ENCODE results near the gene TMEM181.

Gene TMEM181

DNA sequence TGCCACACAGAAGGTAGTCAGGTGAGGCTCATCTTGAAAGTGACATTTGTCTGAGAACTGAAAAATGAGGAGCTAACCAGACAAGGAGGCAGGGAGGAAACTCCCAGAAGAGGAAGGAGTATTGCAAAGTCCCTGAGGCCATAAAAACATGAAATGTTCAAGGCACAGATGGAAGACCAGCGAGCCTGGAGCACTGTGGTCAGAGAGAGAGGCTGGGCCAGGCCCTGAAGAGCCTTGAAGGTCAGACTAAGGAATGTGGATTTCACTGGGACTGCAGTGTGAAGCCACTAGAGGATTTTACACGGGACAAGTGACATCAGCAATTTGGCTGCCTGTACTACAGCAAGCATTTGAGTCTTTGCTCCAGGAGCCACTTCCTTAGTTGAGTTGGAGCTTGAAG, 21.1 kb upstream of the TMEM181 start:
- Histone ChIP-seq H3K27me3 (ENCODE audit: control insufficient read depth in 1 of 2, insufficient read depth in 2 of 2, low read length in 2 of 2) (peaks cover 8 to 35% of the 10 kb centered on the region in 2 donors), H3K4me3 (ENCODE audit: low read depth in 1 of 2, low read length in 2 of 2) (no peak overlapping the region), H3K27ac (ENCODE audit: low read depth, low read length) (no peak overlapping the region), H3K9me3 (ENCODE audit: low read length) (no peaks in the 10 kb centered on the region), H3K4me1 (ENCODE audit: insufficient read depth, low read length) (no peaks in the 10 kb centered on the region), H3K9ac (ENCODE audit: low read length) (no peak overlapping the region), H3K36me3 (ENCODE audit: insufficient read depth, low read length) (no peaks in the 10 kb centered on the region)

DNA sequence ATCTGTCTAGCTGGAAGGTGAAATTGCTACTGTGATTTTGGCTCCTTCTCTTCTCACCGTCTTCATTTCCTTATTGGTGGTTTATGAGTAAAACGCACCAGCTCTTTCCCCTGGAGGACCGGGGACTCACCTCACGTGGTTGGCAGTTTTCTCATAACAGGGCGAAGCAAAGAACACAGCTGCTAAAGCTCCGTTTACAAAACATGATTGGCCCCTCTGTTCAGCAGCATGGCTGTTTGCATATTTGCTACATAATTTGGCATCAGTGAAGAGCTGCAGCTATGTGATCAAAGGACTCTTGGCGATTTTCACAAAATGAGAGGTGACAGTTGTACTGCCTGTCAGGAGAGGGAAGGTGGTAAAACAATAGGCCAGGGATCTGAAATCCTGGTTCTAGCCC, 20.5 kb upstream of the TMEM181 start:
- Histone ChIP-seq H3K27me3 (ENCODE audit: control insufficient read depth in 1 of 2, insufficient read depth in 2 of 2, low read length in 2 of 2) (peaks cover 8 to 35% of the 10 kb centered on the region in 2 donors), H3K4me3 (ENCODE audit: low read depth in 1 of 2, low read length in 2 of 2) (no peak overlapping the region), H3K9me3 (ENCODE audit: low read length) (no peaks in the 10 kb centered on the region), H3K9ac (ENCODE audit: low read length) (no peak overlapping the region), H3K36me3 (ENCODE audit: insufficient read depth, low read length) (no peaks in the 10 kb centered on the region), H3K4me1 (ENCODE audit: insufficient read depth, low read length) (no peaks in the 10 kb centered on the region), H3K27ac (ENCODE audit: low read depth, low read length) (no peak overlapping the region)

DNA sequence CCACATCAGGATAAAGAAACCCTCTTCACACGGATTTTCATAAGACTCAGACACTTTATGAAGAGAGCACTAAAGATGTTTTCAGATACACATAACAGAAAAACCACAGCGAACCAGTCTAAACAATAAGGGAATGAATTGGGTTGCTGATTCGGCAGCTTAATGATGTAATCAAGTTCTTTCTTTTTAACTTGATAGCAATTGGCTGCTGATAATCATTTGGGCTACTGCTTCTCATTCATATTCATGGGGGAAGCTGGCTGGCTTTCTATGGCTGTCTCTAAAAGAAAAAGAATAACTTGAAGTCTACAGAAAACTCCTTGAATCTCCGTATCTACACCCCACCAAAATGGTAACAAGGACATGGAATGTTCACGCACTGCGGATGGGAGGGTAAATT, 20.0 kb upstream of the TMEM181 start:
- H3K27ac ChIP-seq (ENCODE audit: low read depth, low read length), result no peak overlapping the region
- H3K4me1 ChIP-seq (ENCODE audit: insufficient read depth, low read length), result no peaks in the 10 kb centered on the region
- H3K27me3 ChIP-seq (ENCODE audit: control insufficient read depth in 1 of 2, insufficient read depth in 2 of 2, low read length in 2 of 2), result peaks cover 8 to 35% of the 10 kb centered on the region in 2 donors
- H3K9ac ChIP-seq (ENCODE audit: low read length), result no peak overlapping the region
- no peaks in the 10 kb centered on the region for H3K9me3 ChIP-seq (ENCODE audit: low read length)
- H3K4me3 ChIP-seq (ENCODE audit: low read depth in 1 of 2, low read length in 2 of 2), result no peak overlapping the region
- no peaks in the 10 kb centered on the region for H3K36me3 ChIP-seq (ENCODE audit: insufficient read depth, low read length)

DNA sequence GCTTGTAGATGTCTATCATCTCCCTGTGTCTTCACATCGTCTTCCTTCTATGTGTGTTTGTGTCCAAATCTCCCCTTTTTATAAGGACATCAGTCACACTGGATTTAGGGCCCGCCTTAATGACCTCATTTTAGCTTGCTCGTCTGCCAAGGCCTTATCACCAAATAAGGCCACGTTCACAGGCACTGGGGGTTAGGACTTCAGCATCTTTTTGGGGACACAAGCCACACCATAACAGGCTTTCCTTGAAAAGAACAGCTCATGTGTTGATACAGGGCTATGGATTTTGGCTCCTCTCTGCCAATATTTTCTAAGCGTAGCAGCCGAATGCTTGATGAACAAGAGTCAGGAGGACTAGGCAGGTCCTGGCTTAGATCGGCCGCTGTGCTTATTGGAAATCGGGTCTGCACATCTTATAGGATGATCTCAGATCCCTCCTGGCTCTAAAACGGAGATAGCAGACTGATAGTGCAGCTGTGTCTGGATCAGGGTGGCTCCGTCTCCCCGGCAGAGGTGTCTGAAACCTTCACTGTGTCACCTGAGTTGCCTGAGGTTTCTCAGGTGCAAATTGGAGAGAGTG, 16.2 kb upstream of the TMEM181 start:
- no peak overlapping the region for H3K27ac ChIP-seq (ENCODE audit: low read depth, low read length)
- H3K27me3 ChIP-seq (ENCODE audit: control insufficient read depth in 1 of 2, insufficient read depth in 2 of 2, low read length in 2 of 2), result peaks cover 0 to 2% of the 10 kb centered on the region in 2 donors
- H3K4me3 ChIP-seq (ENCODE audit: low read depth in 1 of 2, low read length in 2 of 2), result no peak overlapping the region

DNA sequence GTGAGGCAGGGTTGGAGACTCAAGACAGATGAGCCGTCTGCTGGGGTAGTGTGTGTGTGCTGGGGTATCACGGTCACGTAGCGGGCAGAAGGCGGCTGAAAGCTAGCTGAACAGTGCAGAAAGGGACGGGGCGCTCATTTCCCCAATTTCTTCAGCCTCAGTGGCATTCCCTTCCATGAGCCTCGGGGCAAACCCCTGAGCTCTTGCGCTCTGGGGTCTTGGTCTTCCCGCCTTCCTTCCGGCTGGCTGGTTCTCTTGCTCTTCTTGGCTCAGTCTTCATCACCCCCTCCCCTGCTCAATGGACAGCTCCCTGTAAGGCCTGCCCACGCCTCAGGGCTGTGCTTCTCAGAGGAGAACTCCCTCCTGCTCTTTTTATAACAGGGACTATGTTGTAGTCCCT, 15.5 kb upstream of the TMEM181 start:
- no peaks in the 10 kb centered on the region for H3K27me3 ChIP-seq (ENCODE audit: control insufficient read depth in 1 of 2, insufficient read depth in 2 of 2, low read length in 2 of 2)
- H3K4me1 ChIP-seq (ENCODE audit: insufficient read depth, low read length), result no peaks in the 10 kb centered on the region
- H3K4me3 ChIP-seq (ENCODE audit: low read depth in 1 of 2, low read length in 2 of 2), result no peak overlapping the region
- no peaks in the 10 kb centered on the region for H3K36me3 ChIP-seq (ENCODE audit: insufficient read depth, low read length)
- H3K9ac ChIP-seq (ENCODE audit: low read length), result no peak overlapping the region
- no peak overlapping the region for H3K27ac ChIP-seq (ENCODE audit: low read depth, low read length)
- no peaks in the 10 kb centered on the region for H3K9me3 ChIP-seq (ENCODE audit: low read length)

More for the DNA sequence above, 16.2 kb upstream of the TMEM181 start:
- no peaks in the 10 kb centered on the region for H3K36me3 ChIP-seq (ENCODE audit: insufficient read depth, low read length)
- no peak overlapping the region for H3K9ac ChIP-seq (ENCODE audit: low read length)
- no peaks in the 10 kb centered on the region for H3K9me3 ChIP-seq (ENCODE audit: low read length)
- no peaks in the 10 kb centered on the region for H3K4me1 ChIP-seq (ENCODE audit: insufficient read depth, low read length)

DNA sequence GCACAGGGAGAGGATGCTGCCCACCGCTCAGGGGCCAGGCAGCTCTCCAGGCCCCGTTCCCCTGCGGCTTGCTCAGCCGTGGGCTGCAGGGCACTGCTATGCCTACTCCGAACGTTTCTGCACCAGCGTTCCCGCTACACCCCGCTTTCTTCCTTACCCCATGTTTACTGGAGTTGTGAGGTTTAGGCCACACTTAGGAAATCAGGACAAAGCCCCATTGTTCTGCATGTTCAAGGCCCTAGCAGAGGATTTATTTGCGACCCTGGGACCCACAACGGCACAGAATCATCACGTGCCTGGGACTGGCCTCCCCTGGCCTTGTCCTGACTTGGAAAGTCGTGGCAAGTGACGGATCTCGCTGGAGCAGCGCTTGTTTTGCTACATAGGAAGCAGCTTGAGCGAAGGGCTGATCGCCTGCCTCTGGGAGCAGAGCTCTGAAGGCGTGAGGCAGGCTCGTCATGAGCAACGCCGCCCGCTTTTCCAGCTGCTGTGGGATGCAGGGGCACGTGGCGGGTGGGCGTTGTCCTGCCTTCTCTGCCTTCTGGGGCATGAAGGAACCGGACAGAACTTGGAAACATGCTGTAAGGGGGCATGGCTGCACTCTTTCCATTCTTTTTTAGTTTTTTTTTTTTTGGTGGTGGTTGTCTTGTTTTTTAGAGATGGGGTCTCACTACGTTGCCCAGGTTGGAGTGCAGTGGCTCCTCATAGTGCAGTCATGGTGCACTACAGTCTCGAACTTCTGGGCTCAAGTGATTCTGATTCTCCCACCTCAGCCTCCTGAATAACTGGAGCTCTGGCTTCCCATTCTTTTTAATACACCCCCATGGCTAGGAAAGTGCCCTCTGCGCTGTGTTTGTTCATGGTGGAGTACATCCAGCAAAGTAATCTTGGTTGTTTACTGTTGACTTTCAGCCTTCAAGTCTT, 14.6 kb upstream of the TMEM181 start:
- H3K27ac ChIP-seq (ENCODE audit: low read depth, low read length), result no peak overlapping the region
- no peak overlapping the region for H3K4me3 ChIP-seq (ENCODE audit: low read depth in 1 of 2, low read length in 2 of 2)
- H3K27me3 ChIP-seq (ENCODE audit: control insufficient read depth in 1 of 2, insufficient read depth in 2 of 2, low read length in 2 of 2), result no peaks in the 10 kb centered on the region
- H3K4me1 ChIP-seq (ENCODE audit: insufficient read depth, low read length), result no peaks in the 10 kb centered on the region
- no peaks in the 10 kb centered on the region for H3K36me3 ChIP-seq (ENCODE audit: insufficient read depth, low read length)
- no peak overlapping the region for H3K9ac ChIP-seq (ENCODE audit: low read length)
- H3K9me3 ChIP-seq (ENCODE audit: low read length), result no peaks in the 10 kb centered on the region

DNA sequence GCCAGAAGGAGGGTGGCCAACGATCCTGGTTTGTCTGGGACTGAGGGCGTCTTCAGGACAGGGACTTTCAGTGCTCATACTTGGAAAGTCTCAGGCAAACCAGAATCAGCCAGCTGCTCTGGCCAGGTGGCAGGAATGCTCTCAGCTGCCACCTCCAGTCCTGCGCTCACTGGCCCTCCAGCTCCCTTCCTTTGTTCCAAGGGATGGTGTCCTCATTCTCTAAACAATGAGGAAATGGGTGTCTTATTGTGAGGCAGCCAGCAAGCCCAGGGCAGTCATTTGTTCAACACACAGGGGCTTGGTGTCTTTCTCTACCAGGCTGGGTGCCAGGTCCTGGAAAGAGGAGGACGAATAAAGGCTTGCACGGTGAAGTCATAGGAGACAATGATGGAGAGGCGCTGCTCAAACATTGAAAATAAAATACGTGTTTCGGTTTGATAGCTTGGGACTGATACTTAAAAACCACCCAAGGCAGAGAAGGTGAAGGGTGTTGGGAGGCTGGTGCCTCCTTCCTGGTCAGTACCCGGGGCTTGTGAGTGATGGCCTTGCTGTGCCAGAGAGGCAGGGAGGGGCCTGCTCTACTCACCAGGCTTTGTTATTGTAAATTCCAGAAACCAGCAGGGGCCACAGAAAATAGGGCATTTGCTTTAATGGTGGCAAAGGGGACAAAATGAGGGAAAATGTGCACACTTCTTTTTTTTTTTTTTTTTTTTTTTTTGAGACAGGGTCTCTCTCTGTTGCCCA, 11.3 kb upstream of the TMEM181 start:
- Histone ChIP-seq H3K27ac (ENCODE audit: low read depth, low read length) (no peak overlapping the region), H3K4me3 (ENCODE audit: low read depth in 1 of 2, low read length in 2 of 2) (no peak overlapping the region), H3K36me3 (ENCODE audit: insufficient read depth, low read length) (no peaks in the 10 kb centered on the region), H3K4me1 (ENCODE audit: insufficient read depth, low read length) (no peaks in the 10 kb centered on the region), H3K9me3 (ENCODE audit: low read length) (no peaks in the 10 kb centered on the region), H3K9ac (ENCODE audit: low read length) (no peak overlapping the region), H3K27me3 (ENCODE audit: control insufficient read depth in 1 of 2, insufficient read depth in 2 of 2, low read length in 2 of 2) (no peaks in the 10 kb centered on the region)

DNA sequence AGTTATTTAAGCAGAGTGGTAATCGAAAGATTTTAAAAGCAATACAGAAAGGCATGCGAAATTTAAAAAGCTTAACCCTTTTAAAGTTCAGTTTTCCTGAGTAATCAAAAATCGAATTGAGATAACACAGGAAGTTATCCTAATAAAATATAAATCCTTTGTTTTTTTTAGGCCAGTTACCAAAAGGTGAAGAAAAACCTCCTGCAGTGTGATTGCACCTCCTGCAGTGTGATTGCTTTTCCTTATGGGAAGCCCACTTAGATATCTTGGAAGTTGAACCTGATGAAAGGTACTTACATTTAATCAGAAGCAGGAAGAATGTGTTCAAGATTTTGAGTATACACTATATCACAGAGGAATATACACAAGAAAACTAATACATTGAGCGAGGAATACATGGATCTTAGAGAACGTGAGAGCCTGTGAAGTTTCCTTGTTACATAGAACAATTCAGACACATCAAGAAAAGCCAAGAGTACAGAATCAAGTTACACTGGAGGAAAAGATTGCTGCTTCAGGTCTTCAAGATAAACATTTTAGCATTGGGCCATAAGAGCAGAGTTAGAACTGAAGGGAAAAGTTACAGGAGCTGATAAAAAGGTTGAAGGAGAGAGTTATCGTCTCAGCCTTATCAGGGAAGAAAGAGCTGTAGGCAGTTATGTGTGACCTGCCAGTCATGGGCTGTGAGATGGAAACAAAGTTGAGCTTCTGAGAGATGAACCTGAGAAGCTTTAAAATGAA, 7.7 kb upstream of the TMEM181 start:
- Histone ChIP-seq H3K27me3 (ENCODE audit: control insufficient read depth in 1 of 2, insufficient read depth in 2 of 2, low read length in 2 of 2) (no peaks in the 10 kb centered on the region), H3K9me3 (ENCODE audit: low read length) (no peaks in the 10 kb centered on the region), H3K4me1 (ENCODE audit: insufficient read depth, low read length) (no peaks in the 10 kb centered on the region), H3K36me3 (ENCODE audit: insufficient read depth, low read length) (no peaks in the 10 kb centered on the region), H3K27ac (ENCODE audit: low read depth, low read length) (no peak overlapping the region), H3K9ac (ENCODE audit: low read length) (no peak overlapping the region), H3K4me3 (ENCODE audit: low read depth in 1 of 2, low read length in 2 of 2) (no peak overlapping the region)

DNA sequence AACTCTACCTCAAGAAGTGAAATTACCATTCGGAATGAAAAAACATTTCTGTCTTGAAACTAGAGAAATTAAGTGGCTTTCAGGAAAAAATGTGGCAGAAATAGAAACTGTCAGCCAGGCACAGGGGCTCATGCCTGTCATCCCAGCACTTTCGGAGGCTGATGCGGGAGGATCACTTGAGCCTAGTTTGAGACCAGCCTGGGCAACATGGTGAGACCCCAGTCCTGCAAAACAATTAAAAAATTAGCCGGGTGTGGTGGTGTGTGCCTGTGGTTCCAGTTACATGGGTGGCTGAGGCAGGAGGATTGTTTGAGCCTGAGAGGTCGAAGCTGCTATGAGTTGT, 7.1 kb upstream of the TMEM181 start:
- H3K4me3 ChIP-seq (ENCODE audit: low read depth in 1 of 2, low read length in 2 of 2), result no peak overlapping the region
- no peaks in the 10 kb centered on the region for H3K4me1 ChIP-seq (ENCODE audit: insufficient read depth, low read length)
- no peaks in the 10 kb centered on the region for H3K9me3 ChIP-seq (ENCODE audit: low read length)
- no peaks in the 10 kb centered on the region for H3K36me3 ChIP-seq (ENCODE audit: insufficient read depth, low read length)
- H3K27ac ChIP-seq (ENCODE audit: low read depth, low read length), result no peak overlapping the region
- no peak overlapping the region for H3K9ac ChIP-seq (ENCODE audit: low read length)
- H3K27me3 ChIP-seq (ENCODE audit: control insufficient read depth in 1 of 2, insufficient read depth in 2 of 2, low read length in 2 of 2), result no peaks in the 10 kb centered on the region

DNA sequence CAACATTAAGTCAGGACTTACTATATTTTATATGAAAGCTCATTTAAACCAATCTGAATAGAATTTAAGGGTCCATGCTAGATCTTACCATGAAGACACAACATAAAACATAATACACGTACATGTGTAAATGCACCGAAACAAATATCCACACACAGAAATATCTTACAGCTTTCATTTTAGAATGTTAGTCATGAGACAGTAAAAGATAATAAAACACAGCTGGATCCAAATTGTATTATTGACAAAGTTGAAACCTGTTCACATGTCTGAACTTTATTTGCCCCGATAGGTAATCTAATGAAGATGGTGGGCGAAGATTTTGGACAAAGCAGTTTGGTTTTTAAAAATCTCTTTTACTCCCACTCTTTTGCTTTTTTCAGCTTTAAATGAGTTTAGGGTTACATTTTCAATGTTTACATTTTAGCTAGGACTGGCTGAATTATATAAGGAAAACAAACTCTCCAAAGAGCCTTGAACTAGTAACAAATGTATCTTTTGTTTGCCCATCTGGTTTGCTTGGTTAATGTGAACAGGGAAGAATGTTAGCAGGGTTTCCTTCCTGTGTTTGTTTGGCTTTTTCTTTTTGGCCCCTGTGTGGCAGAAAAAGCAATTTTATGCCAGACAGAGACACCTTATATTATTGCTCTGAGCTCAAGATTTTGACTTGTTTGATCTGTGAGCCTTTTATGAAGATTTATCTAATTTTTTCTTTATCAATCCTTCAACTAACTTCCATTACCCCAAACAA, 5.1 kb upstream of the TMEM181 start:
- Histone ChIP-seq H3K4me1 (ENCODE audit: insufficient read depth, low read length) (peaks cover 5% of the 10 kb centered on the region), H3K4me3 (ENCODE audit: low read depth in 1 of 2, low read length in 2 of 2) (no peak overlapping the region)

More for the DNA sequence above, 5.1 kb upstream of the TMEM181 start:
- no peaks in the 10 kb centered on the region for H3K27me3 ChIP-seq (ENCODE audit: control insufficient read depth in 1 of 2, insufficient read depth in 2 of 2, low read length in 2 of 2)
- H3K36me3 ChIP-seq (ENCODE audit: insufficient read depth, low read length), result no peaks in the 10 kb centered on the region
- no peak overlapping the region for H3K27ac ChIP-seq (ENCODE audit: low read depth, low read length)
- H3K9ac ChIP-seq (ENCODE audit: low read length), result no peak overlapping the region
- H3K9me3 ChIP-seq (ENCODE audit: low read length), result no peaks in the 10 kb centered on the region
